ENCODE data around the gene MT1G. TPM values are rescaled to one million over a fixed set of nuclear protein-coding genes. Genes with fewer than 3 reads are reported as not detected.
"Not testable (repeated sequence)": the region's sequence is repeated elsewhere in the genome, so short reads cannot be mapped to it uniquely, and the experiment has no call there.

The MT1G gene
- total and polyA plus RNA-seq, 2 experiments from 2014 or later = 184 to 1,014 TPM

GRCh38 chr16:56665286-56666261 lies 2.3 kb downstream of the MT1G start:
- ATAC-seq; H3K79me2 ChIP-seq (replicated peaks; ENCODE audit: insufficient read depth); H2AFZ ChIP-seq; H4K20me1 ChIP-seq (replicated peaks; ENCODE audit: insufficient read depth); DNase-seq (ENCODE audit: low spot score); H3K36me3 ChIP-seq (ENCODE audit: insufficient read depth); H3K9me3 Mint-ChIP-seq; H3K9me2 ChIP-seq (ENCODE audit: insufficient read depth); H3K4me3 ChIP-seq; H3K27ac Mint-ChIP-seq; H3K27ac ChIP-seq (ENCODE audit: low read depth); H3K4me2 ChIP-seq: not testable (repeated sequence)
- Histone ChIP-seq H3F3A (replicated peaks; ENCODE audit: low read depth) (peaks cover 16% of the 10 kb centered on the region), H3K4me1 (ENCODE audit: insufficient read depth) (peaks cover 43% of the 10 kb centered on the region), H3K27me3 (ENCODE audit: insufficient read depth) (peaks cover 100% of the 10 kb centered on the region)
- 0 out of 2 replicates have a peak, but pooled peaks have one; percentile 30 for TF ChIP-seq POLR2AphosphoS5 (IDR thresholded peaks at IDR 0.05; ENCODE audit: low read depth)
- Mint-ChIP-seq H3K27me3 (ENCODE audit: insufficient read depth, low read depth, poor library complexity) (peaks cover 98% of the 10 kb centered on the region), H3K4me1 (peaks cover 43% of the 10 kb centered on the region), H3K36me3 (ENCODE audit: low read depth) (peaks cover 34% of the 10 kb centered on the region), H3K4me3 (peak overlapping the region; percentile 83)

GRCh38 chr16:56664506-56664905 lies 3.4 kb downstream of the MT1G start:
- H3K4me3 ChIP-seq = no peak overlapping the region
- no peak overlapping the region for H3K4me3 Mint-ChIP-seq
- peaks cover 36% of the 10 kb centered on the region for H3K4me1 ChIP-seq (ENCODE audit: insufficient read depth)
- H3K36me3 Mint-ChIP-seq (ENCODE audit: low read depth) = peaks cover 34% of the 10 kb centered on the region
- H3K36me3 ChIP-seq (ENCODE audit: insufficient read depth) = no peaks in the 10 kb centered on the region
- TF ChIP-seq ETS1 (IDR thresholded peaks at IDR 0.05) (no peak), ZNF331 (CRISPR knock-in tag; IDR thresholded peaks at IDR 0.05; ENCODE audit: low read depth) (no peak)
- H3K4me2 ChIP-seq = no peak overlapping the region
- peaks cover 3% of the 10 kb centered on the region; the same call in 1 of the 3 replicates for H3K9me3 Mint-ChIP-seq
- H3K27me3 ChIP-seq (ENCODE audit: insufficient read depth) = peaks cover 100% of the 10 kb centered on the region
- H3K27ac ChIP-seq (ENCODE audit: low read depth) = no peak overlapping the region
- no peaks in the 10 kb centered on the region; the same call in 1 of the 2 replicates for H3K79me2 ChIP-seq (replicated peaks; ENCODE audit: insufficient read depth)
- H3K27ac Mint-ChIP-seq = no peak overlapping the region
- H4K20me1 ChIP-seq (replicated peaks; ENCODE audit: insufficient read depth) = no peaks in the 10 kb centered on the region
- H3K27me3 Mint-ChIP-seq (ENCODE audit: insufficient read depth, low read depth, poor library complexity) = peaks cover 98% of the 10 kb centered on the region
- DNase-seq (ENCODE audit: low spot score) (no peak), ATAC-seq (no peak)
- no peak overlapping the region for H2AFZ ChIP-seq
- H3K4me1 Mint-ChIP-seq = peaks cover 38% of the 10 kb centered on the region
- peaks cover 11% of the 10 kb centered on the region for H3F3A ChIP-seq (replicated peaks; ENCODE audit: low read depth)
- no peaks in the 10 kb centered on the region for H3K9me2 ChIP-seq (ENCODE audit: insufficient read depth)

- H3K27me3 Mint-ChIP-seq (ENCODE audit: insufficient read depth, low read depth, poor library complexity) = peaks cover 97% of the 10 kb centered on the region
- Histone ChIP-seq H3K27me3 (ENCODE audit: insufficient read depth) (peaks cover 100% of the 10 kb centered on the region), H3F3A (replicated peaks; ENCODE audit: low read depth) (peaks cover 4% of the 10 kb centered on the region; the same call in 1 of the 2 replicates), H3K4me2 (peak overlapping the region; percentile 92), H3K79me2 (replicated peaks; ENCODE audit: insufficient read depth) (no peaks in the 10 kb centered on the region; the same call in 1 of the 2 replicates), H3K27ac (ENCODE audit: low read depth) (no peak overlapping the region), H2AFZ (peak overlapping the region; percentile 90), H3K36me3 (ENCODE audit: insufficient read depth) (no peaks in the 10 kb centered on the region), H4K20me1 (replicated peaks; ENCODE audit: insufficient read depth) (no peaks in the 10 kb centered on the region), H3K9me2 (ENCODE audit: insufficient read depth) (no peaks in the 10 kb centered on the region), H3K4me3 (peak overlapping the region; percentile 69), H3K4me1 (ENCODE audit: insufficient read depth) (peaks cover 33% of the 10 kb centered on the region)
- H3K4me3 Mint-ChIP-seq = peak overlapping the region; percentile 73
- H3K36me3 Mint-ChIP-seq (ENCODE audit: low read depth) = peaks cover 40% of the 10 kb centered on the region
- ATAC-seq (peak; percentile 15), DNase-seq (ENCODE audit: low spot score) (peak; percentile 65)
- no peaks in the 10 kb centered on the region for H3K9me3 Mint-ChIP-seq
- H3K27ac Mint-ChIP-seq = no peak overlapping the region
- H3K4me1 Mint-ChIP-seq = peaks cover 29% of the 10 kb centered on the region
- TF ChIP-seq NANOG (IDR thresholded peaks at IDR 0.05; ENCODE audit: borderline replicate concordance) (no peak), ZNF114 (CRISPR knock-in tag; IDR thresholded peaks at IDR 0.05) (no peak), CTCF (conservative IDR thresholded peaks at IDR 0.05; ENCODE audit: low read depth in 2 of 2) (no peak), EZH2 (IDR thresholded peaks at IDR 0.05; ENCODE audit: low read depth, unreplicated experiment) (peak; percentile 28), CREB1 (CRISPR knock-in tag; IDR thresholded peaks at IDR 0.05; ENCODE audit: low read depth) (no peak), JUNB (IDR thresholded peaks at IDR 0.05; ENCODE audit: unreplicated experiment) (no peak)
Measured at GRCh38 chr16:56662357-56663354, 5.2 kb downstream of the MT1G start.

Data from GM23338 (cell line).